OCI-LY7 (cell line): ENCODE data around the gene PAGR1. TPM values are rescaled to one million over a fixed set of nuclear protein-coding genes. Genes with fewer than 3 reads are reported as not detected.

Experiments
- BruUV-seq: library from RNA; stranded (reverse); fragments of 400-500 nt; replicated peaks from 2 replicates; lab custom pipeline; 2021; lab: Mats Ljungman, UMichigan
- CTCF ChIA-PET: fragments of 300-600 bp; sonication (Branson Sonifier 250); formaldehyde crosslinking; loops from one replicate; lab custom pipeline; 2022; ENCODE audit warnings: antibody characterized with exemption; ENCODE audit not compliant: unreplicated experiment; lab: Charles Lee
- POLR2A ChIA-PET: fragments of 300-600 bp; sonication (Branson Sonifier 250); formaldehyde crosslinking; loops from one replicate; lab custom pipeline; 2022; ENCODE audit warnings: antibody characterized with exemption; lab: Charles Lee
- DNase-seq: peaks from one replicate; pipeline ENCODE4 v3.0.0-alpha.2; 2015; ENCODE audit warnings: low spot score
- H2AFZ ChIP-seq: fragments of 200-600 bp; sonication (generic), shearing (Covaris generic); 2 replicates; pipeline ENCODE4 v1.6.1; 2014; ENCODE audit warnings: mild to moderate bottlenecking, antibody characterized with exemption, low read length, moderate library complexity
- H3K27ac ChIP-seq: fragments of 200-600 bp; sonication (generic); 2 replicates; pipeline ENCODE4 v1.5.1; 2014; ENCODE audit warnings: mixed run types, low read depth, mild to moderate bottlenecking, moderate library complexity, low read length, inconsistent platforms; ENCODE audit not compliant: poor library complexity, severe bottlenecking
- H3K36me3 ChIP-seq: fragments of 200-600 bp; sonication (generic); 2 replicates; pipeline ENCODE4 v1.6.1; 2014; ENCODE audit warnings: mild to moderate bottlenecking, antibody characterized with exemption, low read length, moderate library complexity, mixed read lengths; ENCODE audit not compliant: insufficient read depth
- H3K4me1 ChIP-seq: fragments of 200-600 bp; sonication (generic); 2 replicates; pipeline ENCODE4 v1.5.1; 2014; ENCODE audit warnings: mild to moderate bottlenecking, low read length; ENCODE audit not compliant: insufficient read depth, poor library complexity, severe bottlenecking
- H3K4me2 ChIP-seq: fragments of 200-600 bp; sonication (generic); 2 replicates; pipeline ENCODE4 v1.6.1; 2014; ENCODE audit warnings: mild to moderate bottlenecking, low read length
- H3K4me3 ChIP-seq: fragments of 200-600 bp; sonication (generic); 2 replicates; pipeline ENCODE4 v1.5.1; 2014; ENCODE audit warnings: mild to moderate bottlenecking, low read depth, low read length; ENCODE audit not compliant: poor library complexity, severe bottlenecking
- H3K79me2 ChIP-seq: fragments of 200-600 bp; sonication (generic); 2 replicates; pipeline ENCODE4 v1.6.1; 2016; ENCODE audit warnings: low read depth, mild to moderate bottlenecking, low read length, moderate library complexity, mixed read lengths; ENCODE audit not compliant: insufficient read depth
- H3K9me2 ChIP-seq: fragments of 200-600 bp; sonication (generic); 2 replicates; pipeline ENCODE4 v1.6.1; 2016; ENCODE audit warnings: mild to moderate bottlenecking, low read length, mixed read lengths; ENCODE audit not compliant: insufficient read depth
- H3K9me3 ChIP-seq: fragments of 200-600 bp; sonication (generic); 2 replicates; pipeline ENCODE4 v1.6.1; 2014; ENCODE audit warnings: mild to moderate bottlenecking, mixed run types, low read length, mixed read lengths
- H4K20me1 ChIP-seq: fragments of 200-600 bp; sonication (generic); 2 replicates; pipeline ENCODE4 v1.6.1; 2014; ENCODE audit warnings: mild to moderate bottlenecking, antibody characterized with exemption, low read length, moderate library complexity, mixed read lengths; ENCODE audit not compliant: insufficient read depth
- EZH2phosphoT487 ChIP-seq: fragments of 200-600 bp; sonication (generic); IDR thresholded peaks from 2 replicates; pipeline ENCODE4 v1.6.1; 2018; ENCODE audit warnings: low read depth, borderline replicate concordance, mild to moderate bottlenecking, mixed run types, antibody characterized with exemption, low read length, moderate library complexity, mixed read lengths
- intact Hi-C: fragments of 100-400 bp; cut with micrococcal nuclease; formaldehyde crosslinking; loops from one replicate; pipeline ENCODE4 v1.10.0; 2022; ENCODE audit not compliant: unreplicated experiment
- total RNA-seq, 2 experiments: library from RNA; depleted of rRNA in 1 of 2; stranded (reverse); fragments of >200 nt in 1 of 2; shearing (Covaris generic) in 1 of 2; gene quantifications; 2 replicates each; pipeline ENCODE4 v1.2.3, GENCODE V29; 2014 to 2022
- TF ChIP-seq, protein P1 (sequence below): fragments of 200-600 bp; sonication (generic); conservative IDR thresholded peaks from 2 replicates; pipeline ENCODE4 v1.5.1; 2014; ENCODE audit warnings: mild to moderate bottlenecking, antibody characterized with exemption, low read length, moderate library complexity, mixed read lengths

Gene PAGR1
- total RNA-seq, 2 experiments from 2014 or later, result 51.7 to 59.4 TPM

DNA sequence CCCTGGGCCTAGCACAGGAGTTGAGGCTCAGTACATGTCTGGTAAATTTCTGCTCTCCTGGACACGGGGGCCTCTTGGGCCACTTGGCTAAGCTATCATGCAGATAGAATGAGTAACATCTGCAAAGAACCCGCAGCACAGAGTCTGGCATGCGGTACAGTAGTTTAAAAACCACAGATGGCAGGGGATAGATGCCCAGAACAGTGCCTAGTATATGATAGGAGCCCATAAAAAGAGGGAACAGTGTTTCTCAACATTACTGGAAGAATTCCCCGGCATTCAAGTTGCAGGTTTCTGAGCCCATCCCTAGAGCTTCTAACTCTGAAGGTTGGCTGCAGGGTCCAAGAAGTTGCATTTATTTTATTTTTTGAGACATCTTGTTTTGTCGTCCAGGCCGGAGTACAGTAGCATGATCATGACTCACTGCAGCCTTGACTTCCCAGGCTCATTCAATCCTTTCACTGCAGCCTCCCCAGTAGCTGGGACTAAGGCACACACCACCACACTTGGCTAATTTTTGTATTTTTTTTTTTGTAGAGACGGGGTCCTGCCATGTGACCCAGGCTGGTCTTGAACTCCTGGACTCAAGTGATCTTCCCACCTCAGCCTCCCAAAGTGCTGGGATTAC is 41.3 kb downstream of the PAGR1 start:
- peaks cover 6% of the 10 kb centered on the region for H3K4me1 ChIP-seq
- intact Hi-C loops, result no loop called here
- H3K9me2 ChIP-seq, result no peaks in the 10 kb centered on the region
- no peaks in the 10 kb centered on the region for H4K20me1 ChIP-seq
- H3K79me2 ChIP-seq, result peaks cover 5% of the 10 kb centered on the region; the same call in 1 of the 2 replicates
- ChIA-PET CTCF (no interaction called here), POLR2A (interaction anchor here (0.6 kb wide), 1 partner anchor 70 kb away, joined by 3 read pairs; no protein-coding TSS in a partner anchor)
- TF ChIP-seq EZH2phosphoT487, result no peak
- TF ChIP-seq, protein P1, sequence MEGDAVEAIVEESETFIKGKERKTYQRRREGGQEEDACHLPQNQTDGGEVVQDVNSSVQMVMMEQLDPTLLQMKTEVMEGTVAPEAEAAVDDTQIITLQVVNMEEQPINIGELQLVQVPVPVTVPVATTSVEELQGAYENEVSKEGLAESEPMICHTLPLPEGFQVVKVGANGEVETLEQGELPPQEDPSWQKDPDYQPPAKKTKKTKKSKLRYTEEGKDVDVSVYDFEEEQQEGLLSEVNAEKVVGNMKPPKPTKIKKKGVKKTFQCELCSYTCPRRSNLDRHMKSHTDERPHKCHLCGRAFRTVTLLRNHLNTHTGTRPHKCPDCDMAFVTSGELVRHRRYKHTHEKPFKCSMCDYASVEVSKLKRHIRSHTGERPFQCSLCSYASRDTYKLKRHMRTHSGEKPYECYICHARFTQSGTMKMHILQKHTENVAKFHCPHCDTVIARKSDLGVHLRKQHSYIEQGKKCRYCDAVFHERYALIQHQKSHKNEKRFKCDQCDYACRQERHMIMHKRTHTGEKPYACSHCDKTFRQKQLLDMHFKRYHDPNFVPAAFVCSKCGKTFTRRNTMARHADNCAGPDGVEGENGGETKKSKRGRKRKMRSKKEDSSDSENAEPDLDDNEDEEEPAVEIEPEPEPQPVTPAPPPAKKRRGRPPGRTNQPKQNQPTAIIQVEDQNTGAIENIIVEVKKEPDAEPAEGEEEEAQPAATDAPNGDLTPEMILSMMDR, result no peak
- H3K27ac ChIP-seq, result no peak overlapping the region
- peaks cover 23% of the 10 kb centered on the region; the same call in 1 of the 2 replicates for H3K36me3 ChIP-seq
- H2AFZ ChIP-seq, result no peak overlapping the region
- H3K4me2 ChIP-seq, result no peak overlapping the region
- H3K4me3 ChIP-seq, result no peak overlapping the region
- BruUV-seq, result no TSS peak
- no peaks in the 10 kb centered on the region for H3K9me3 ChIP-seq
- DNase-seq, result no peak

DNA sequence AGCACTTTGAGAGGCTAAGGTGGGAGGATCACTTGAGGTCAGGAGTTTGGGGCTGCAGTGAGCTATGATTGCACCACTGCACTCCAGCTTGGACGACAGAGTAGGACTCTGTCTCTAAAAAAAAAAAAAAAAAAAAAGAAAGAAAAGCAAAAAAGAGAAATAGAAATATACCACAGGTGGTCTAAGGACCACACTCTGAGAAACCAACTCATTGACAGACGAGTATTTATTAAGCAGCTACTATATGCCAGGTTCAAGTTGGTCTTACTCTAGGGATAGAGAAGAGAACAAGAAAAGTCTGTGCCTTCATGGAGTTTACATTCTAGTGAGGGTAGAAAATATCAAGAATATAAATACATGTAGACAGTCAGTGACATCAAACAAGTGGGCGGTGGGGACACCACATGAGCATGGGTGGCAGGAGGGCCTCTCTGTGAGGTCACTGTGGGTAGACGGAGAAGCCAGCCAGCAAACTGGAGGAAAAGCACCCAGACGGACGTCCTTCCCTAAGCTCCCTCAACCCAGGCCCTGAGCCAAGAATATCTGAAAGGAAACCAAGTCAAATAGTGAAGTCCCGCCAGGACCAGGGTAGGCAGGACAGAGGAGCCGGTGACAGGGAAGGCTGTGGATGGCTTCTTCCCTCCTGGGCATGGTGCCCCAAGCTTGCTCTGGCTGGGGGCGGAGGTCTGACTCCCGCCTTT is 42.3 kb downstream of the PAGR1 start:
- no peak for DNase-seq
- no peak overlapping the region for H3K4me2 ChIP-seq
- intact Hi-C loops, result no loop called here
- no peaks in the 10 kb centered on the region for H3K9me3 ChIP-seq
- BruUV-seq, result TSS peak; percentile 55
- H3K79me2 ChIP-seq, result peaks cover 8% of the 10 kb centered on the region; the same call in 1 of the 2 replicates
- no peaks in the 10 kb centered on the region for H4K20me1 ChIP-seq
- no peak for TF ChIP-seq EZH2phosphoT487
- TF ChIP-seq, protein P1, result no peak
- ChIA-PET CTCF (no interaction called here), POLR2A (no interaction called here)
- H2AFZ ChIP-seq, result no peak overlapping the region
- H3K9me2 ChIP-seq, result no peaks in the 10 kb centered on the region
- H3K36me3 ChIP-seq, result peaks cover 23% of the 10 kb centered on the region; the same call in 1 of the 2 replicates
- H3K4me1 ChIP-seq, result peaks cover 7% of the 10 kb centered on the region
- H3K4me3 ChIP-seq, result no peak overlapping the region
- no peak overlapping the region for H3K27ac ChIP-seq

DNA sequence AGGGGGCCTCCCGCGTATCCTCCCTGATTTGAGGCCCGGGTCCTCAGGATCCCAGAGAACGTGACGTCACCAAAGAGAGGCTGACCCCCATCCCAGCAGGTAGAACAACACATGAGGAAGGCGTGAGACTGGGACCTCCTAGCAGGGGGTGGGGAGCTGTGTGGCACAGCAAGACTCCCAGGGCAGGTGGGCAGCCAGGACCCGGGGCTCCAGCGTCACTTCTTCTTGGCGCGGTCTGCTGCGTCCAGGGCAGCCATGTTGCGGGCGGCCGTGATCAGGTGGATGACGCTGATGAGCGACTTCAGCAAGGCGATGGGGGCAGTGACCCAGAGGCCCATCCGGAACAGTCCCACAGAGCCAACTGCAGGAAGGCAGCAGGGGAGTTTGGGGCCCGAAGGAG is 43.0 kb downstream of the PAGR1 start:
- DNase-seq, result no peak
- ChIA-PET POLR2A (no interaction called here), CTCF (no interaction called here)
- Histone ChIP-seq H3K79me2 (peaks cover 8% of the 10 kb centered on the region; the same call in 1 of the 2 replicates), H3K4me1 (peaks cover 11% of the 10 kb centered on the region), H3K27ac (no peak overlapping the region), H2AFZ (no peak overlapping the region), H3K4me3 (no peak overlapping the region), H4K20me1 (no peaks in the 10 kb centered on the region), H3K9me3 (no peaks in the 10 kb centered on the region), H3K9me2 (no peaks in the 10 kb centered on the region), H3K4me2 (no peak overlapping the region), H3K36me3 (peaks cover 23% of the 10 kb centered on the region; the same call in 1 of the 2 replicates)
- intact Hi-C loops, result no loop called here
- no TSS peak for BruUV-seq
- TF ChIP-seq EZH2phosphoT487, result no peak
- TF ChIP-seq, protein P1, result no peak
